ENCODE measurements around the gene COMT.

COMT gene

DNA sequence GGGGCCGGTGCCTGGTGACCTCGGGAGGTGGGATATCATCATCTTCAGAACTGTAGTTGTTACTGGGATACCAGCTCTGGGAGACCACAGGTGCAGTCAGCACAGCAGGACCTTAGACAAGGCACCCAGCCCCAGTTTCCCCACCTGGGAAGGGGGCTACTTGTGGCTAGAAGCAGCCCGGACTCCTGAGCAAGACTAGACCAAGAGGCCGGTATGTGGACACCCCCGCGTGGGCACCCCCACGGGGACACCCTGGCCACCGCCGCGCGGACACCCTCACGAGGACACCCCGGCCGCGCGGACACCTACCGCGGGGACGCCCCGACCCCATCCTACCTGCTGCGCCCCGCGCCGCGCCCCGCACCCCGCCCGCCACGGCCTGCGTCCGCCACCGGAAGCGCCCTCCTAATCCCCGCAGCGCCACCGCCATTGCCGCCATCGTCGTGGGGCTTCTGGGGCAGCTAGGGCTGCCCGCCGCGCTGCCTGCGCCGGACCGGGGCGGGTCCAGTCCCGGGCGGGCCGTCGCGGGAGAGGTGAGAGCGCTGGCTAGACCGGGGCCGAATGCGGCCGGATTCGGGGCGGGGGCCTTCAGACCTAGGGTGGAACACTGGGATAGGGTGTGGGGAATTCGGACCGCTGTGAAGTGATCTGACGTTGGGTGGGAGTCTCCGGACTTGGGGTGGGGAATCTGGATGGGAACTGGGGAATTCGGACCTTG, at the start of gene COMT, which contains the start of gene TXNRD2:
Gene COMT, plus strand, starts transcription at position 408 of the 718 bp plus-strand sequence. CDS start 20,755 bp downstream, outside the sequence.
Gene TXNRD2, minus strand, starts transcription at position 454 of the 718 bp plus-strand sequence. Its CDS starts 15 bp downstream, at position 439.
- peak within 1 kb of the TSS; percentile 96 for H3K27ac ChIP-seq (ENCODE audit: low read depth, low read length)
- H3K4me1 ChIP-seq (ENCODE audit: control insufficient read depth, insufficient read depth, low read length, unreplicated experiment) = peaks cover 13% of the 10 kb centered on the region
- peaks cover 30% of the 10 kb centered on the region for H3K79me2 ChIP-seq (ENCODE audit: control insufficient read depth, insufficient read depth, low read length, unreplicated experiment)
- H3K36me3 ChIP-seq (ENCODE audit: insufficient read depth, low read length) = no peaks in the 10 kb centered on the region
- peak within 1 kb of the TSS; percentile 60 for H2AFZ ChIP-seq (ENCODE audit: low read length, unreplicated experiment)
- peak within 1 kb of the TSS; percentile 79 for H3K4me3 ChIP-seq (ENCODE audit: low read depth, low read length)
- no peaks in the 10 kb centered on the region for H3K27me3 ChIP-seq (ENCODE audit: insufficient read depth, low read length)

DNA sequence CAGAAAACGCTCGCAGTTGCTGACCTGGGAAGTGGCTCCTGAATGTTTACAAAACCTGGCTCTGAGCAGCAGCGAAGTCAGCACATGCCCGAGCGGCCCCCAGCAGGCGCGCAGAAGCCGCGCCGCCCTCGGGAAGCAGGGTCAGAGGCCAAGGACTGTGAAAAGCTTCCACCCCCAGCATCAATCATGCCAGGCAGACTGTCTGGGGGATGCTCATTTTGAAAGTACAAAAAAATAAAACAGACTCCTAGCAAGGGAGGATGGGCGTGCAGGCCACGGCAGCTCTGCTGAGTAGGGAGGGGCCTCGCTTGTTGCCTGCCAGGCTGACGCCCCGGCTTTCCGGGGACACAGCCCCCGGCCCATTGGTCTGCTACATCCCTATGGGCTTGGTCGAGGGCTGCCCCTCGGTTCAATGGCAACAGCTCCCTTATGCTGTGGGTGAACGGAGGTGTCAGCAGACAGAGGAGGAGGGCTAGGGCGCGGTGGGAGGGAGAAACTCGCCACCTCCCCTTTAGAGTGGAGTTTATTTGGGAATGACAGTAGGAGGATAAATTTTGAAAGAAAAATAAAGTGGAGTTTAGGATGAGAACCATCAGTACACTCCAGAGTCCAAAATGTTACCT, 49.2 kb upstream of the COMT start:
- Histone ChIP-seq H3K36me3 (ENCODE audit: insufficient read depth, low read length) (no peaks in the 10 kb centered on the region), H3K27ac (ENCODE audit: low read depth, low read length) (peak overlapping the region; percentile 61), H3K4me1 (ENCODE audit: control insufficient read depth, insufficient read depth, low read length, unreplicated experiment) (peaks cover 24% of the 10 kb centered on the region), H3K79me2 (ENCODE audit: control insufficient read depth, insufficient read depth, low read length, unreplicated experiment) (no peaks in the 10 kb centered on the region), H3K4me3 (ENCODE audit: low read depth, low read length) (peak overlapping the region; percentile 48), H2AFZ (ENCODE audit: low read length, unreplicated experiment) (no peak overlapping the region), H3K27me3 (ENCODE audit: insufficient read depth, low read length) (no peaks in the 10 kb centered on the region)

DNA sequence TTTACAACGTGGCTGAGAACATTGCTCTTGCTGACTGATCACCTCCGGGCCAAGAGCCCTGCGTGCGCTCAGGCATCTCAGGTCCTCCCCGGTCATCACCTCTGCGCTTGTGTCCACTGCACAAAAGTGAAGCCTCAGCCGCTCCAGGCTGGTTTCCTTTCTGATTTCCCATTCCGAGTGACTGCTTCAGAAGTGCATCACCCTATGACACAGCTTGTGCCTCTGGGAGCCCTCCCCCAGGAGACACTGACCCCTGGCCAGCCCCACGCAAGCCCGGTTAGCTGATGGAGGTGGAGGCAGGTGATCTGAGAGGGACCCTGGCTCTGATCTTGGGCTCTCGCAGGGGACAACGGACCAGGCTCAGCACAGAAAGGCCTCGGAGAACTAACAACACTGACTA, 48.6 kb upstream of the COMT start:
- peaks cover 23% of the 10 kb centered on the region for H3K4me1 ChIP-seq (ENCODE audit: control insufficient read depth, insufficient read depth, low read length, unreplicated experiment)
- H3K79me2 ChIP-seq (ENCODE audit: control insufficient read depth, insufficient read depth, low read length, unreplicated experiment) = no peaks in the 10 kb centered on the region
- no peak overlapping the region for H3K4me3 ChIP-seq (ENCODE audit: low read depth, low read length)
- H3K27ac ChIP-seq (ENCODE audit: low read depth, low read length) = no peak overlapping the region
- H3K27me3 ChIP-seq (ENCODE audit: insufficient read depth, low read length) = no peaks in the 10 kb centered on the region
- H3K36me3 ChIP-seq (ENCODE audit: insufficient read depth, low read length) = no peaks in the 10 kb centered on the region
- H2AFZ ChIP-seq (ENCODE audit: low read length, unreplicated experiment) = no peak overlapping the region

DNA sequence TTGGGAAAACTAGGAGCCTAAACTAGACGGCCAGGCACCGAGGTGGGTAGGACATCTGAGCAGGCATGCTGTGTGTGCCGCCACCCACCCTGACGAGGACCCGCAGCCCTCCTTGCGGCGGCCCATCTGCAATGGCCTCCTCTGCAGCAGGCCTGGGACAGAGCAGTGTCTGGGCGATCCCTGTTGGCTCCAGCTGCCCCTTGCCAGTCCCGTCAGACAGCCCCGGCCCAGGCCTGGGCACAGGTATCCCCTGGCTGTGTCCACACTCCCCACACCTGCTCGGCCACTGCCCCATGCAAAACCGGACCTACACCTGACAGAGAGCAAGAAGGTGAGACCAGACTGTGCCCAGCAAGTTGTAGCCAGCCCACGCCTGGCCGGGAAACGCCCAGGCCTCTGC, 48.2 kb upstream of the COMT start:
- Histone ChIP-seq H3K4me1 (ENCODE audit: control insufficient read depth, insufficient read depth, low read length, unreplicated experiment) (peaks cover 23% of the 10 kb centered on the region), H2AFZ (ENCODE audit: low read length, unreplicated experiment) (no peak overlapping the region), H3K27me3 (ENCODE audit: insufficient read depth, low read length) (no peaks in the 10 kb centered on the region), H3K79me2 (ENCODE audit: control insufficient read depth, insufficient read depth, low read length, unreplicated experiment) (no peaks in the 10 kb centered on the region), H3K27ac (ENCODE audit: low read depth, low read length) (no peak overlapping the region), H3K4me3 (ENCODE audit: low read depth, low read length) (no peak overlapping the region), H3K36me3 (ENCODE audit: insufficient read depth, low read length) (no peaks in the 10 kb centered on the region)

DNA sequence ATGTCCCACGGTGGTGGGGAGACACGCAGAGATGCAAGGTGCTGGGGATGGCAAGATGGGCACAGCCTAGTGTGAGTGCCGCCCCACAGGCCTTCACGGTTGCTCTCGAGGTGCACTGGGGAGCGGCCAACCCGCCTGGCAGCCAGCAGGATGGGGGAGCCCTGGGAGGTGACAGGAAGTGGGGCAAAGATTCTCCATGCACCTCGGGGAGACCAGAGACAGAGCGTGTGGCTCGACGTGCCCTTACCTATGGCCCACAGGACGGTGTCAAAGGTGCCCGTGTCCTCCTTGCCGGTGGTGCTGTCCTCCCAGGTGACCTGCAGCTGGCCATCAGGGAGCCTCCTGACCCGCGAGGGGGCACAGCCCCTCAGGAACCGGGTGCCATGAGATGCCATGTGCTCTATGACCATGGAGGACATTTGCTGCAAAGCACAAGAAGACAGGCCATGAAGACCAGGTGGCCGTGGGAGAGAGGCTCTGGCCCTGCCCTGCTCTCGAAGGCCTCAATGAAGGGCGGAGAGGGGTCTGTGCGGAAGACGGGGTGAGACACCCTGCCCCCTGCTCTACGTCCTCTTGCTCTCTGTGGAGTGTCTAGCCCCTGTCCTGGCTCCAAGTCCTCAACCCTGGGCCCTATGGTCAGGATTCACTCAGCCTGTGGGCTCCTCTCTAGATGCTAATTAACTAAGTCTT, 46.3 kb upstream of the COMT start:
- Histone ChIP-seq H2AFZ (ENCODE audit: low read length, unreplicated experiment) (no peak overlapping the region), H3K27me3 (ENCODE audit: insufficient read depth, low read length) (no peaks in the 10 kb centered on the region), H3K36me3 (ENCODE audit: insufficient read depth, low read length) (no peaks in the 10 kb centered on the region), H3K4me1 (ENCODE audit: control insufficient read depth, insufficient read depth, low read length, unreplicated experiment) (peaks cover 23% of the 10 kb centered on the region), H3K27ac (ENCODE audit: low read depth, low read length) (no peak overlapping the region), H3K79me2 (ENCODE audit: control insufficient read depth, insufficient read depth, low read length, unreplicated experiment) (no peaks in the 10 kb centered on the region), H3K4me3 (ENCODE audit: low read depth, low read length) (no peak overlapping the region)

DNA sequence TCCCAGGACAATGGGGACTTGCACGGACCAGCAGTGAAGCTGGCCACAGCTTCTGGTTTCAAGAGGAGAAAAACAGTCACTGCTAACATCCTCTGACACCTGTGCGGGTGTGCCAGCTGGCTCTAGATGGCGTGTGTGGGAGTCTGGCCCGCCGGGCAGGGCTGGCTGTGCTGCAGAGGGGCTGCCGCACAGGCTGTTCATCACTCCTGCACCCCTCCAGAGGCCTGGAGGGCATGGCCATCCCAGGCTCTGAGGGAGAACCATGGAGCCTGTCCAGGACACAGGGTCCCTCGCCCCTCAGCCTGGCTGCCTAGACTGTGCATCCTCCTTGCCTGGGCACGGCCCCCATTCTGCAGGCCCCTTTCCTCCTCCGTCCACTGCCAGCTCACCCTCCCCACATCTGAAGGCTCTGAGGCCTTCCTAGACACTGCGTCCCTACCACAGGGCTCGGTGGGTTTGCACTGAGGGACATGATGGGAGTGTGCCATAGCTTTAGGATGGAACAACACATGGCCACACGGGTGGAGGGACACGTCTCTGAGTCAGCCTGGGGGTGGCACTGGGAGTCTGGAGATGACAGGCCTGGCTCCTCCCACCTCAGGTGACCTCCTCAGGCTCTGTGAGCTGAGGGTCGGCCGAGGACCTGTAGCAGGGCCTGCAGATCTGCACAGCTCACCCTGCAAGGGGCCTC, 44.8 kb upstream of the COMT start:
- no peak overlapping the region for H2AFZ ChIP-seq (ENCODE audit: low read length, unreplicated experiment)
- H3K4me1 ChIP-seq (ENCODE audit: control insufficient read depth, insufficient read depth, low read length, unreplicated experiment) = peaks cover 13% of the 10 kb centered on the region
- no peak overlapping the region for H3K27ac ChIP-seq (ENCODE audit: low read depth, low read length)
- H3K4me3 ChIP-seq (ENCODE audit: low read depth, low read length) = no peak overlapping the region
- no peaks in the 10 kb centered on the region for H3K36me3 ChIP-seq (ENCODE audit: insufficient read depth, low read length)
- H3K27me3 ChIP-seq (ENCODE audit: insufficient read depth, low read length) = no peaks in the 10 kb centered on the region
- no peaks in the 10 kb centered on the region for H3K79me2 ChIP-seq (ENCODE audit: control insufficient read depth, insufficient read depth, low read length, unreplicated experiment)

DNA sequence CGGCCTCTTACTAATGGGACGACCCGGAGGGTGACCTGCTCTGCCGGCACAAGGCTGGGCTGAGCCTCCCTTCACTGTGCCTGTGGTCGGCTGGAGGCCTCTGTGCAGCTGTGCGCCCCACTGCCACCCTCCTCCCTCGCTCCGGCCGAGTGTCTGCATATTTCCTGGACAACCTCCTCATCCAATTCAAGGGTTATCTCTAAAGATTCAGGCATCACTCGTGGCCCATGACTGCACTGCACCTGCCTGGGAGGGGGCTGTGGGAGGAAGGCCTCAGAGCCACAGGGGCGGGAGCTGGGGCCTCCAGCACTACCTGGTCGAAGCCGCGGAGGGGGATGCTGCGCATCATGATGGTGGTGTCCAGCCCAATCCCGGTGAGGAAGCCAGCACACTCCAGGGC, 43.8 kb upstream of the COMT start:
- Histone ChIP-seq H3K79me2 (ENCODE audit: control insufficient read depth, insufficient read depth, low read length, unreplicated experiment) (no peaks in the 10 kb centered on the region), H3K4me1 (ENCODE audit: control insufficient read depth, insufficient read depth, low read length, unreplicated experiment) (peaks cover 4% of the 10 kb centered on the region), H3K4me3 (ENCODE audit: low read depth, low read length) (no peak overlapping the region), H3K27ac (ENCODE audit: low read depth, low read length) (no peak overlapping the region), H3K27me3 (ENCODE audit: insufficient read depth, low read length) (no peaks in the 10 kb centered on the region), H3K36me3 (ENCODE audit: insufficient read depth, low read length) (no peaks in the 10 kb centered on the region), H2AFZ (ENCODE audit: low read length, unreplicated experiment) (no peak overlapping the region)

DNA sequence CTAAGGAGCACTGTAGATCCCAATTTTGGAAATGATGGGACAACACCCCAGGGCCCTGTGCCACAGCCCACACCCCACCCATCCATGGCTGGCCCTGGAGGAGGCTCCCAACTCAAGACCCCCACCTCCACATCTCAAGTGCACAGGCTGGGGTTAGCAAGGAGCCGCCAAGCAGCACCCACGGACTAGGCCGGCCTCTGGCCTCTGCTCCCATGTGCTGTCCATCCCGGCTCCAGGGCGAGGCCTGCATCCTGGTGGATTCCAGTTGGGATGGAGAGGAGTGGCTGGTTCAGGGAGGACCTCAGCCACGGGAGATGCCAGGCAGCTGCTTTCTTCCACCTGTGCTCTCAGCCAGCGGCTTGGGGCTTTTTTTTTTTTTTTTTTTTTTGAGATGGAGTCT, 43.4 kb upstream of the COMT start:
- Histone ChIP-seq H3K4me1 (ENCODE audit: control insufficient read depth, insufficient read depth, low read length, unreplicated experiment) (no peaks in the 10 kb centered on the region), H3K27ac (ENCODE audit: low read depth, low read length) (no peak overlapping the region), H2AFZ (ENCODE audit: low read length, unreplicated experiment) (no peak overlapping the region), H3K36me3 (ENCODE audit: insufficient read depth, low read length) (no peaks in the 10 kb centered on the region), H3K4me3 (ENCODE audit: low read depth, low read length) (no peak overlapping the region), H3K79me2 (ENCODE audit: control insufficient read depth, insufficient read depth, low read length, unreplicated experiment) (no peaks in the 10 kb centered on the region), H3K27me3 (ENCODE audit: insufficient read depth, low read length) (no peaks in the 10 kb centered on the region)

DNA sequence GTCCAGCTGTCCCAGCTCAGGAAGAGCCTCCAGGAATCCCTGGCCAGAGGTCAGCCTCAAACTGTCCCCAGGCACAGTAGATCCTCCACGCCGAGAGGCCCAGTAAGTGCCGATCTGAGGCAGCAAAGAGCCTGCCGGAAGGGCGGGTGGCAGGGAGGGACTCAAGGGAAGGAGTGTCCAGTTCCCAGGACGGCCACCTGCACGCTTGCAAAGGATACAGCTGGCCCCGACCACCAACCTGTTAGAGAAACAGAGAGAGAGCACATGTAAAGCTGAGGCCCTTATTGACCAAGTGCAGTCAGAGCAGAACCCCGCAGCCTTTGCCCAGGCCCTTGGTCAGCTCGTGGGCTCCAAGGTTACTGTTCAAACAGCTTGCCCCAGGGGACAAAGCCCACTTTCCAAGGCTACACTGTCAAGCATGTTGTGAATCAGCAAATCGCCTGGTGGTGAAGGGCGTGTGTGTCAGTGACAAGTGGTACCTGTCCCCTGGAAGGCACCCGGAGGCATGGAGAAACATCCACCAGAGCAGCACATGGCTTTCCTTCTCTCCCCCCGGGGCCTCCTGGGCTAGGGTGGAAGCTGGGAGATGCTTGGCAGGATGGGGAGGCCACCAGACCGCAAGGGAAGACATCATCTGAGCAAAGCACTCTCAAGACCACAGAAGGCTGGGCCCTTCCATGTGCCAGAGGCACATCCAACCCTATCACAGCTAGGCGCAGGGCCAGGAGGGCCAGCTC, 42.6 kb upstream of the COMT start:
- H3K27ac ChIP-seq (ENCODE audit: low read depth, low read length) = no peak overlapping the region
- H3K4me3 ChIP-seq (ENCODE audit: low read depth, low read length) = no peak overlapping the region
- no peaks in the 10 kb centered on the region for H3K27me3 ChIP-seq (ENCODE audit: insufficient read depth, low read length)
- no peaks in the 10 kb centered on the region for H3K4me1 ChIP-seq (ENCODE audit: control insufficient read depth, insufficient read depth, low read length, unreplicated experiment)
- no peaks in the 10 kb centered on the region for H3K36me3 ChIP-seq (ENCODE audit: insufficient read depth, low read length)
- no peak overlapping the region for H2AFZ ChIP-seq (ENCODE audit: low read length, unreplicated experiment)
- no peaks in the 10 kb centered on the region for H3K79me2 ChIP-seq (ENCODE audit: control insufficient read depth, insufficient read depth, low read length, unreplicated experiment)

All from ACC112 (cell line).